ENCODE measurements around the gene PRSS38.
"Not testable (repeated sequence)": the region's sequence is repeated elsewhere in the genome, so short reads cannot be mapped to it uniquely, and the experiment has no call there.

PRSS38 gene

GRCh38 chr1:227869851-227870305, 54.4 kb downstream of the PRSS38 start:
- Histone ChIP-seq H3K9me3 (no peaks in the 10 kb centered on the region), H3K36me3 (no peaks in the 10 kb centered on the region), H3K4me1 (ENCODE audit: control insufficient read depth in 1 of 2, insufficient read depth in 1 of 2, low read depth in 1 of 2, low read length in 1 of 2) (no peaks in the 10 kb centered on the region), H3K27me3 (peaks cover 10% of the 10 kb centered on the region), H3K4me3 (ENCODE audit: low read depth in 1 of 2, low read length in 1 of 2) (no peak overlapping the region), H3K27ac (no peak overlapping the region)
- no peak for TF ChIP-seq CTCF (IDR thresholded peaks at IDR 0.05)

- Histone ChIP-seq H3K36me3 (no peaks in the 10 kb centered on the region), H3K9me3 (no peaks in the 10 kb centered on the region), H3K27me3 (peaks cover 10% of the 10 kb centered on the region), H3K27ac (no peak overlapping the region), H3K4me1 (ENCODE audit: control insufficient read depth in 1 of 2, insufficient read depth in 1 of 2, low read depth in 1 of 2, low read length in 1 of 2) (no peaks in the 10 kb centered on the region), H3K4me3 (ENCODE audit: low read depth in 1 of 2, low read length in 1 of 2) (no peak overlapping the region)
- TF ChIP-seq CTCF (IDR thresholded peaks at IDR 0.05): no peak
These were observed 54.9 kb downstream of the PRSS38 start for GRCh38 chr1:227870366-227870765.

- not testable (repeated sequence) for H3K27ac ChIP-seq; H3K4me3 ChIP-seq (ENCODE audit: low read depth in 1 of 2, low read length in 1 of 2); H3K36me3 ChIP-seq; H3K27me3 ChIP-seq; H3K9me3 ChIP-seq; H3K4me1 ChIP-seq (ENCODE audit: control insufficient read depth in 1 of 2, insufficient read depth in 1 of 2, low read depth in 1 of 2, low read length in 1 of 2)
These were observed 56.4 kb downstream of the PRSS38 start for GRCh38 chr1:227871892-227872291.

GRCh38 chr1:227877810-227878209, 62.3 kb downstream of the PRSS38 start:
- not testable (repeated sequence) for H3K4me3 ChIP-seq (ENCODE audit: low read depth in 1 of 2, low read length in 1 of 2); H3K36me3 ChIP-seq; H3K27ac ChIP-seq; H3K9me3 ChIP-seq; H3K27me3 ChIP-seq; H3K4me1 ChIP-seq (ENCODE audit: control insufficient read depth in 1 of 2, insufficient read depth in 1 of 2, low read depth in 1 of 2, low read length in 1 of 2)

GRCh38 chr1:227880342-227880924, 65.0 kb downstream of the PRSS38 start:
- no peaks in the 10 kb centered on the region for H3K36me3 ChIP-seq
- H3K4me3 ChIP-seq (ENCODE audit: low read depth in 1 of 2, low read length in 1 of 2): no peak overlapping the region
- no peak for TF ChIP-seq CTCF (IDR thresholded peaks at IDR 0.05)
- no peak overlapping the region for H3K27ac ChIP-seq
- H3K4me1 ChIP-seq (ENCODE audit: control insufficient read depth in 1 of 2, insufficient read depth in 1 of 2, low read depth in 1 of 2, low read length in 1 of 2): no peaks in the 10 kb centered on the region
- H3K27me3 ChIP-seq: peaks cover 3% of the 10 kb centered on the region
- H3K9me3 ChIP-seq: no peaks in the 10 kb centered on the region

GRCh38 chr1:227883073-227883520, 67.6 kb downstream of the PRSS38 start:
- no peak for TF ChIP-seq CTCF (IDR thresholded peaks at IDR 0.05)
- H3K9me3 ChIP-seq: no peaks in the 10 kb centered on the region
- no peaks in the 10 kb centered on the region for H3K4me1 ChIP-seq (ENCODE audit: control insufficient read depth in 1 of 2, insufficient read depth in 1 of 2, low read depth in 1 of 2, low read length in 1 of 2)
- H3K27ac ChIP-seq: no peak overlapping the region
- H3K36me3 ChIP-seq: no peaks in the 10 kb centered on the region
- H3K27me3 ChIP-seq: peaks cover 30% of the 10 kb centered on the region
- H3K4me3 ChIP-seq (ENCODE audit: low read depth in 1 of 2, low read length in 1 of 2): no peak overlapping the region
